Measurements from ENCODE around the gene TRPC4AP. TPM values are rescaled to one million over a fixed set of nuclear protein-coding genes. Genes with fewer than 3 reads are reported as not detected.

Gene TRPC4AP
- total and polyA plus RNA-seq, 4 donors, result 18.8 to 58.3 (median 54.8) TPM

- Histone ChIP-seq H3K27ac (ENCODE audit: low read depth in 1 of 2, low read length in 2 of 2) (no peak overlapping the region), H3K9me3 (ENCODE audit: control insufficient read depth, low read length) (no peaks in the 10 kb centered on the region), H3K36me3 (ENCODE audit: control insufficient read depth in 1 of 2, insufficient read depth in 2 of 2, low read length in 1 of 2) (peaks cover 3 to 7% of the 10 kb centered on the region in 2 donors), H3K4me1 (ENCODE audit: control insufficient read depth in 1 of 2, insufficient read depth in 2 of 2, low read length in 2 of 2) (no peaks in the 10 kb centered on the region), H3K4me3 (ENCODE audit: low read length in 2 of 2) (no peak overlapping the region), H3K27me3 (ENCODE audit: control insufficient read depth in 1 of 2, insufficient read depth in 2 of 2, low read length in 1 of 2) (no peaks in the 10 kb centered on the region)
- DNase-seq (peak in 1 of 2 donors; percentile 36), ATAC-seq (ENCODE audit: low FRiP score) (peak; percentile 9)
- intact Hi-C loops (cut with DNase I), result no loop called here
- WGBS, 2 donors, result 80 to 82% methylated on average over 11 of the region's 11 CpGs
Observed at GRCh38 chr20:35018590-35019371, 73.8 kb downstream of the TRPC4AP start.

- Histone ChIP-seq H3K36me3 (ENCODE audit: control insufficient read depth in 1 of 2, insufficient read depth in 2 of 2, low read length in 1 of 2) (peaks cover 0 to 7% of the 10 kb centered on the region in 2 donors), H3K4me3 (ENCODE audit: low read length in 2 of 2) (no peak overlapping the region), H3K27me3 (ENCODE audit: control insufficient read depth in 1 of 2, insufficient read depth in 2 of 2, low read length in 1 of 2) (no peaks in the 10 kb centered on the region), H3K27ac (ENCODE audit: low read depth in 1 of 2, low read length in 2 of 2) (no peak overlapping the region), H3K9me3 (ENCODE audit: control insufficient read depth, low read length) (no peaks in the 10 kb centered on the region), H3K4me1 (ENCODE audit: control insufficient read depth in 1 of 2, insufficient read depth in 2 of 2, low read length in 2 of 2) (no peaks in the 10 kb centered on the region)
- DNase-seq, result no peak
- ATAC-seq (ENCODE audit: low FRiP score), result no peak
- WGBS, 2 donors, result 89% methylated on average over 8 of the region's 8 CpGs
- intact Hi-C loops (cut with DNase I), result no loop called here
Observed at GRCh38 chr20:35017099-35017835, 75.3 kb downstream of the TRPC4AP start.

- Histone ChIP-seq H3K4me1 (ENCODE audit: control insufficient read depth in 1 of 2, insufficient read depth in 2 of 2, low read length in 2 of 2) (no peaks in the 10 kb centered on the region), H3K4me3 (ENCODE audit: low read length in 2 of 2) (no peak overlapping the region), H3K27ac (ENCODE audit: low read depth in 1 of 2, low read length in 2 of 2) (no peak overlapping the region), H3K9me3 (ENCODE audit: control insufficient read depth, low read length) (no peaks in the 10 kb centered on the region), H3K36me3 (ENCODE audit: control insufficient read depth in 1 of 2, insufficient read depth in 2 of 2, low read length in 1 of 2) (peaks cover 5 to 7% of the 10 kb centered on the region in 2 donors), H3K27me3 (ENCODE audit: control insufficient read depth in 1 of 2, insufficient read depth in 2 of 2, low read length in 1 of 2) (no peaks in the 10 kb centered on the region)
- intact Hi-C loops (cut with DNase I), result no loop called here
- ATAC-seq (ENCODE audit: low FRiP score), result no peak
- WGBS, 2 donors, result 63 to 70% methylated on average over 2 of the region's 2 CpGs
- peak in 1 of 2 donors; percentile 24 for DNase-seq
Observed at GRCh38 chr20:35015863-35016193, 76.8 kb downstream of the TRPC4AP start.

- Histone ChIP-seq H3K4me1 (ENCODE audit: control insufficient read depth in 1 of 2, insufficient read depth in 2 of 2, low read length in 2 of 2) (no peaks in the 10 kb centered on the region), H3K9me3 (ENCODE audit: control insufficient read depth, low read length) (no peaks in the 10 kb centered on the region), H3K36me3 (ENCODE audit: control insufficient read depth in 1 of 2, insufficient read depth in 2 of 2, low read length in 1 of 2) (peaks cover 4 to 5% of the 10 kb centered on the region in 2 donors), H3K4me3 (ENCODE audit: low read length in 2 of 2) (no peak overlapping the region), H3K27me3 (ENCODE audit: control insufficient read depth in 1 of 2, insufficient read depth in 2 of 2, low read length in 1 of 2) (no peaks in the 10 kb centered on the region), H3K27ac (ENCODE audit: low read depth in 1 of 2, low read length in 2 of 2) (no peak overlapping the region)
- intact Hi-C loops (cut with DNase I), result loop anchor here in 1 of 2 donors (5.0 kb wide), 1 partner anchor 78 kb away; the partner anchor contains the start of gene TRPC4AP
- ATAC-seq (ENCODE audit: low FRiP score) (no peak), DNase-seq (peak in 1 of 2 donors; percentile 11)
- 81 to 88% methylated on average over 5 of the region's 5 CpGs for WGBS, 2 donors
Observed at GRCh38 chr20:35014537-35014936, 78.1 kb downstream of the TRPC4AP start.

- DNase-seq (peak; percentile 25 to 48), ATAC-seq (ENCODE audit: low FRiP score) (no peak)
- Histone ChIP-seq H3K27me3 (ENCODE audit: control insufficient read depth in 1 of 2, insufficient read depth in 2 of 2, low read length in 1 of 2) (no peaks in the 10 kb centered on the region), H3K27ac (ENCODE audit: low read depth in 1 of 2, low read length in 2 of 2) (no peak overlapping the region), H3K4me1 (ENCODE audit: control insufficient read depth in 1 of 2, insufficient read depth in 2 of 2, low read length in 2 of 2) (no peaks in the 10 kb centered on the region), H3K36me3 (ENCODE audit: control insufficient read depth in 1 of 2, insufficient read depth in 2 of 2, low read length in 1 of 2) (peaks cover 2 to 5% of the 10 kb centered on the region in 2 donors), H3K9me3 (ENCODE audit: control insufficient read depth, low read length) (no peaks in the 10 kb centered on the region), H3K4me3 (ENCODE audit: low read length in 2 of 2) (no peak overlapping the region)
- intact Hi-C loops (cut with DNase I), result loop anchor here in 1 of 2 donors (5.0 kb wide), 1 partner anchor 79 kb away; the partner anchor contains the start of gene TRPC4AP
- WGBS, 2 donors, result 78 to 83% methylated on average over 13 of the region's 13 CpGs
Observed at GRCh38 chr20:35013421-35014411, 78.9 kb downstream of the TRPC4AP start.

GRCh38 chr20:35012227-35013069 is 80.2 kb downstream of the TRPC4AP start:
- intact Hi-C loops (cut with DNase I), result loop anchor here in 1 of 2 donors (5.0 kb wide), 1 partner anchor 80 kb away; the partner anchor contains the start of gene TRPC4AP
- H3K36me3 ChIP-seq (ENCODE audit: control insufficient read depth in 1 of 2, insufficient read depth in 2 of 2, low read length in 1 of 2), result peaks cover 5 to 7% of the 10 kb centered on the region in 2 donors
- WGBS, 2 donors, result 74 to 77% methylated on average over 13 of the region's 13 CpGs
- H3K4me1 ChIP-seq (ENCODE audit: control insufficient read depth in 1 of 2, insufficient read depth in 2 of 2, low read length in 2 of 2), result no peaks in the 10 kb centered on the region
- no peak overlapping the region for H3K4me3 ChIP-seq (ENCODE audit: low read length in 2 of 2)
- ATAC-seq (ENCODE audit: low FRiP score), result no peak
- no peaks in the 10 kb centered on the region for H3K9me3 ChIP-seq (ENCODE audit: control insufficient read depth, low read length)
- no peaks in the 10 kb centered on the region for H3K27me3 ChIP-seq (ENCODE audit: control insufficient read depth in 1 of 2, insufficient read depth in 2 of 2, low read length in 1 of 2)
- H3K27ac ChIP-seq (ENCODE audit: low read depth in 1 of 2, low read length in 2 of 2), result no peak overlapping the region
- peak in 1 of 2 donors; percentile 60 for DNase-seq

- Histone ChIP-seq H3K36me3 (ENCODE audit: control insufficient read depth in 1 of 2, insufficient read depth in 2 of 2, low read length in 1 of 2) (peaks cover 5 to 6% of the 10 kb centered on the region in 2 donors), H3K4me3 (ENCODE audit: low read length in 2 of 2) (no peak overlapping the region), H3K9me3 (ENCODE audit: control insufficient read depth, low read length) (no peaks in the 10 kb centered on the region), H3K4me1 (ENCODE audit: control insufficient read depth in 1 of 2, insufficient read depth in 2 of 2, low read length in 2 of 2) (no peaks in the 10 kb centered on the region), H3K27me3 (ENCODE audit: control insufficient read depth in 1 of 2, insufficient read depth in 2 of 2, low read length in 1 of 2) (no peaks in the 10 kb centered on the region), H3K27ac (ENCODE audit: low read depth in 1 of 2, low read length in 2 of 2) (no peak overlapping the region)
- WGBS, 2 donors, result 64 to 82% methylated on average over 5 of the region's 5 CpGs
- peak in 1 of 2 donors; percentile 32 for DNase-seq
- no peak for ATAC-seq (ENCODE audit: low FRiP score)
- intact Hi-C loops (cut with DNase I), result loop anchor here in 1 of 2 donors (5.0 kb wide), 1 partner anchor 81 kb away; the partner anchor contains the start of gene TRPC4AP
Observed at GRCh38 chr20:35011589-35012226, 80.9 kb downstream of the TRPC4AP start.

All from aorta (tissue), 5 donors.